GM23338 (cell line): ENCODE measurements around the gene IL9. TPM values are rescaled to one million over a fixed set of nuclear protein-coding genes. Genes with fewer than 3 reads are reported as not detected.

ENCODE experiments used
- ATAC-seq: fragments of 200-7000 bp; cut with Tn5 transposase; 3 replicates; pipeline ENCODE4 v1.9.1; 2020
- DNase-seq: peaks from one replicate; pipeline ENCODE4 v3.0.0-alpha.2; 2015; ENCODE audit warnings: low spot score
- H2AFZ ChIP-seq: fragments of 200-600 bp; sonication (generic); 2 replicates; pipeline ENCODE4 v1.8.0; 2016; ENCODE audit warnings: antibody characterized with exemption, mild to moderate bottlenecking, moderate library complexity
- H3F3A ChIP-seq: fragments of 200-600 bp; sonication (generic); replicated peaks from 2 replicates; pipeline ENCODE4 v1.8.0; 2017; ENCODE audit warnings: antibody characterized with exemption, mixed run types, low read depth
- H3K27ac ChIP-seq: fragments of 200-600 bp; sonication (generic); 2 replicates; pipeline ENCODE4 v1.6.1; 2016; ENCODE audit warnings: low read depth
- H3K27me3 ChIP-seq: fragments of 200-600 bp; sonication (generic); 2 replicates; pipeline ENCODE4 v1.8.0; 2016; ENCODE audit warnings: mild to moderate bottlenecking, mixed run types, moderate library complexity; ENCODE audit not compliant: insufficient read depth
- H3K36me3 ChIP-seq: fragments of 200-600 bp; sonication (generic); 2 replicates; pipeline ENCODE4 v1.8.0; 2016; ENCODE audit warnings: mild to moderate bottlenecking; ENCODE audit not compliant: insufficient read depth
- H3K4me1 ChIP-seq: fragments of 200-600 bp; sonication (generic); 2 replicates; pipeline ENCODE4 v1.8.0; 2016; ENCODE audit warnings: mild to moderate bottlenecking, moderate library complexity; ENCODE audit not compliant: insufficient read depth
- H3K4me2 ChIP-seq: fragments of 200-600 bp; sonication (generic); 2 replicates; pipeline ENCODE4 v1.7.1; 2017; ENCODE audit warnings: mixed run types
- H3K4me3 ChIP-seq: fragments of 200-600 bp; sonication (generic); 2 replicates; pipeline ENCODE4 v1.6.1; 2016; ENCODE audit warnings: mixed run types
- H3K79me2 ChIP-seq: fragments of 200-600 bp; sonication (generic); replicated peaks from 2 replicates; pipeline ENCODE4 v1.8.0; 2017; ENCODE audit warnings: mild to moderate bottlenecking; ENCODE audit not compliant: insufficient read depth
- H3K9me2 ChIP-seq: fragments of 200-600 bp; sonication (generic); 2 replicates; pipeline ENCODE4 v1.8.0; 2017; ENCODE audit not compliant: insufficient read depth
- H4K20me1 ChIP-seq: fragments of 200-600 bp; sonication (generic); replicated peaks from 2 replicates; pipeline ENCODE4 v1.8.0; 2017; ENCODE audit warnings: mild to moderate bottlenecking; ENCODE audit not compliant: insufficient read depth
- H3K27ac Mint-ChIP-seq: 2 replicates; pipeline ENCODE4 v1.8.0; 2020; ENCODE audit warnings: inconsistent platforms, mild to moderate bottlenecking, moderate library complexity, mixed read lengths
- H3K27me3 Mint-ChIP-seq: 3 replicates; pipeline ENCODE4 v1.8.0; 2022; ENCODE audit warnings: low read depth, mild to moderate bottlenecking, moderate library complexity, mixed read lengths, inconsistent platforms; ENCODE audit not compliant: insufficient read depth, poor library complexity
- H3K36me3 Mint-ChIP-seq: 3 replicates; pipeline ENCODE4 v1.8.0; 2021; ENCODE audit warnings: low read depth, mild to moderate bottlenecking, inconsistent platforms, moderate library complexity, mixed read lengths
- H3K4me1 Mint-ChIP-seq: 3 replicates; pipeline ENCODE4 v1.8.0; 2020; ENCODE audit warnings: mild to moderate bottlenecking, inconsistent platforms, mixed read lengths
- H3K4me3 Mint-ChIP-seq: 3 replicates; pipeline ENCODE4 v1.8.0; 2021; ENCODE audit warnings: moderate library complexity, mild to moderate bottlenecking, inconsistent platforms, mixed read lengths
- H3K9me3 Mint-ChIP-seq: 3 replicates; pipeline ENCODE4 v1.8.0; 2020; ENCODE audit warnings: moderate library complexity, mild to moderate bottlenecking, inconsistent platforms, mixed read lengths
- CREB1 ChIP-seq: fragments of 250-450 bp; sonication (Bioruptor Pico); IDR thresholded peaks from 2 replicates; pipeline ENCODE4 v1.5.0; 2020; ENCODE audit warnings: low read depth, mild to moderate bottlenecking, moderate library complexity
- CTCF ChIP-seq, 2 experiments: fragments of 200-600 bp in 1 of 2; sonication (generic) in 1 of 2; conservative IDR thresholded peaks; 2 replicates each; pipeline versions ENCODE4 v1.5.1 to v1.6.1; 2016 to 2017; ENCODE audit warnings: antibody characterized with exemption in 2 of 2, low read depth in 2 of 2, mild to moderate bottlenecking in 2 of 2, moderate library complexity in 1 of 2
- ETS1 ChIP-seq: IDR thresholded peaks from 2 replicates; pipeline ENCODE4 v1.6.1; 2016; ENCODE audit warnings: antibody characterized with exemption
- EZH2 ChIP-seq: fragments of 200-600 bp; sonication (generic); IDR thresholded peaks from one replicate; pipeline ENCODE4 v1.8.0; 2017; ENCODE audit warnings: antibody characterized with exemption, mild to moderate bottlenecking, low read depth; ENCODE audit not compliant: unreplicated experiment
- EZH2phosphoT487 ChIP-seq: fragments of 200-600 bp; sonication (generic); IDR thresholded peaks from one replicate; pipeline ENCODE4 v1.8.1; 2018; ENCODE audit warnings: antibody characterized with exemption; ENCODE audit not compliant: unreplicated experiment
- NANOG ChIP-seq: IDR thresholded peaks from 2 replicates; pipeline ENCODE4 v1.6.1; 2016; ENCODE audit warnings: antibody characterized with exemption, borderline replicate concordance
- POLR2AphosphoS5 ChIP-seq: IDR thresholded peaks from 2 replicates; pipeline ENCODE4 v1.6.1; 2016; ENCODE audit warnings: antibody characterized with exemption, low read depth
- REST ChIP-seq: IDR thresholded peaks from one replicate; pipeline ENCODE4 v1.6.1; 2018; ENCODE audit warnings: antibody characterized with exemption; ENCODE audit not compliant: unreplicated experiment
- STAT1 ChIP-seq: IDR thresholded peaks from one replicate; pipeline ENCODE4 v1.6.1; 2016; ENCODE audit warnings: antibody characterized with exemption; ENCODE audit not compliant: unreplicated experiment
- ZNF114 ChIP-seq: fragments of 250-450 bp; sonication (Bioruptor Pico); IDR thresholded peaks from 2 replicates; pipeline ENCODE4 v1.5.0; 2020; ENCODE audit warnings: mild to moderate bottlenecking, moderate library complexity
- ZNF331 ChIP-seq: fragments of 250-450 bp; sonication (Bioruptor Pico); IDR thresholded peaks from 2 replicates; pipeline ENCODE4 v1.5.0; 2020; ENCODE audit warnings: low read depth, mild to moderate bottlenecking, moderate library complexity
- polyA plus RNA-seq: library from polyadenylated mRNA; unstranded; fragments of >200 nt; fragmentation: Nextera tagmentation; extraction: Ambion mirVana; gene quantifications from 2 replicates; pipeline ENCODE4 v1.2.1, GENCODE V29; 2016
- total RNA-seq: library from RNA; depleted of rRNA; stranded (reverse); fragments of >200 nt; shearing (Covaris generic); gene quantifications from 2 replicates; pipeline ENCODE4 v1.2.3, GENCODE V29; 2014

The IL9 gene
- total and polyA plus RNA-seq, 2 experiments from 2014 or later: not detected

- TF ChIP-seq ETS1 (no peak), REST (no peak), POLR2AphosphoS5 (no peak), EZH2phosphoT487 (no peak), NANOG (no peak), CTCF (conservative IDR thresholded peaks at IDR 0.05; ENCODE audit: low read depth in 2 of 2) (no peak), ZNF114 (CRISPR knock-in tag) (no peak)
Measured at GRCh38 chr5:135891268-135891667, 4.4 kb downstream of the IL9 start (continued).

GRCh38 chr5:135890867-135891266 is 4.8 kb downstream of the IL9 start:
- Histone ChIP-seq H3K36me3 (no peaks in the 10 kb centered on the region), H2AFZ (no peak overlapping the region), H3K79me2 (no peaks in the 10 kb centered on the region), H3K9me2 (no peaks in the 10 kb centered on the region), H3K4me1 (0 out of 2 replicates have a peak, but pooled peaks cover 4% of the 10 kb centered on the region), H3F3A (no peaks in the 10 kb centered on the region), H3K27ac (no peak overlapping the region), H3K4me3 (no peak overlapping the region), H3K4me2 (no peak overlapping the region), H3K27me3 (peaks cover 13% of the 10 kb centered on the region; the same call in 1 of the 2 replicates), H4K20me1 (no peaks in the 10 kb centered on the region)
- H3K36me3 Mint-ChIP-seq: no peaks in the 10 kb centered on the region
- H3K27ac Mint-ChIP-seq: no peak overlapping the region
- TF ChIP-seq CTCF (conservative IDR thresholded peaks at IDR 0.05; ENCODE audit: low read depth in 2 of 2): no peak
- TF ChIP-seq EZH2: no peak
- no peak for TF ChIP-seq ZNF331 (CRISPR knock-in tag)
- TF ChIP-seq STAT1: no peak
- no peak for TF ChIP-seq ZNF114 (CRISPR knock-in tag)
- TF ChIP-seq NANOG: no peak
- no peak for TF ChIP-seq CREB1 (CRISPR knock-in tag)
- H3K27me3 Mint-ChIP-seq: peaks cover 9% of the 10 kb centered on the region
- DNase-seq (no peak), ATAC-seq (no peak)
- no peaks in the 10 kb centered on the region for H3K9me3 Mint-ChIP-seq
- no peak overlapping the region for H3K4me3 Mint-ChIP-seq
- H3K4me1 Mint-ChIP-seq: peaks cover 19% of the 10 kb centered on the region
